WTC11 (cell line): ENCODE data around the gene USH1C. TPM values are rescaled to one million over a fixed set of nuclear protein-coding genes. Genes with fewer than 3 reads are reported as not detected.

ENCODE experiments used
- ATAC-seq: fragments of 200-7000 bp; cut with Tn5 transposase; 2 replicates; pipeline ENCODE4 v1.10.0; 2021; ENCODE audit warnings: mild to moderate bottlenecking, moderate library complexity
- CTCF ChIA-PET: fragments of 300-600 bp; sonication (Branson Sonifier 250); formaldehyde crosslinking; loops from one replicate; lab custom pipeline; 2021; ENCODE audit warnings: antibody characterized with exemption; lab: Charles Lee
- POLR2A ChIA-PET: fragments of 350-600 bp; sonication (Branson Sonifier 250); formaldehyde crosslinking; loops from one replicate; lab custom pipeline; 2021; ENCODE audit warnings: antibody characterized with exemption; lab: Charles Lee
- DNase-seq: peaks from one replicate; pipeline ENCODE4 v3.0.0; 2021; ENCODE audit warnings: low spot score
- H3K27ac Mint-ChIP-seq: 2 replicates; pipeline ENCODE4 v1.8.0; 2021; ENCODE audit warnings: mixed read lengths
- H3K27me3 Mint-ChIP-seq: 2 replicates; pipeline ENCODE4 v1.8.0; 2021; ENCODE audit warnings: low read depth, mild to moderate bottlenecking, moderate library complexity, mixed read lengths
- H3K36me3 Mint-ChIP-seq: 2 replicates; pipeline ENCODE4 v1.8.0; 2021; ENCODE audit warnings: mixed read lengths
- H3K4me1 Mint-ChIP-seq: 2 replicates; pipeline ENCODE4 v1.8.0; 2022; ENCODE audit warnings: mixed read lengths
- H3K4me3 Mint-ChIP-seq: 2 replicates; pipeline ENCODE4 v1.8.0; 2021; ENCODE audit warnings: mild to moderate bottlenecking, moderate library complexity, mixed read lengths
- H3K9me3 Mint-ChIP-seq: 2 replicates; pipeline ENCODE4 v1.8.0; 2021; ENCODE audit warnings: mixed read lengths
- ATF2 ChIP-seq: sonication (generic); formaldehyde crosslinking; IDR thresholded peaks from 2 replicates; pipeline ENCODE4 v1.8.1; 2022; ENCODE audit warnings: low read depth, missing genetic modification reagents, borderline replicate concordance
- E2F1 ChIP-seq: sonication (generic); formaldehyde crosslinking; IDR thresholded peaks from 2 replicates; pipeline ENCODE4 v1.8.0; 2022; ENCODE audit warnings: mild to moderate bottlenecking, missing genetic modification reagents
- E2F5 ChIP-seq: sonication (generic); formaldehyde crosslinking; IDR thresholded peaks from 2 replicates; pipeline ENCODE4 v1.8.1; 2022; ENCODE audit warnings: mild to moderate bottlenecking, moderate library complexity, missing genetic modification reagents
- MXD4 ChIP-seq: fragments of 250-450 bp; sonication (Bioruptor Pico); IDR thresholded peaks from 2 replicates; pipeline ENCODE4 v1.8.0; 2021; ENCODE audit warnings: mild to moderate bottlenecking, moderate library complexity, borderline replicate concordance
- NFYB ChIP-seq: sonication (generic); formaldehyde crosslinking; conservative IDR thresholded peaks from 2 replicates; pipeline ENCODE4 v1.8.0; 2022; ENCODE audit warnings: low read depth, missing genetic modification reagents
- NR2C2 ChIP-seq: sonication (generic); formaldehyde crosslinking; IDR thresholded peaks from 2 replicates; pipeline ENCODE4 v1.8.0; 2022; ENCODE audit warnings: mild to moderate bottlenecking, missing genetic modification reagents
- NR3C1 ChIP-seq: sonication (generic); formaldehyde crosslinking; conservative IDR thresholded peaks from 2 replicates; pipeline ENCODE4 v1.8.1; 2023; ENCODE audit warnings: low read depth, mild to moderate bottlenecking, missing genetic modification reagents
- SP1 ChIP-seq: sonication (generic); formaldehyde crosslinking; conservative IDR thresholded peaks from 2 replicates; pipeline ENCODE4 v1.8.1; 2022; ENCODE audit warnings: missing genetic modification reagents
- TCF7 ChIP-seq: sonication (generic); formaldehyde crosslinking; IDR thresholded peaks from 2 replicates; pipeline ENCODE4 v1.8.0; 2022; ENCODE audit warnings: mild to moderate bottlenecking, low read depth, missing genetic modification reagents, moderate library complexity
- USF2 ChIP-seq: sonication (generic); formaldehyde crosslinking; IDR thresholded peaks from 2 replicates; pipeline ENCODE4 v1.8.1; 2023; ENCODE audit warnings: mild to moderate bottlenecking, missing genetic modification reagents, moderate library complexity
- ZNF121 ChIP-seq: sonication (generic); formaldehyde crosslinking; IDR thresholded peaks from 2 replicates; pipeline ENCODE4 v1.8.0; 2023; ENCODE audit warnings: missing genetic modification reagents
- ZNF232 ChIP-seq: sonication (generic); formaldehyde crosslinking; IDR thresholded peaks from 2 replicates; pipeline ENCODE4 v1.8.0; 2022; ENCODE audit warnings: mild to moderate bottlenecking, missing genetic modification reagents
- total RNA-seq: library from RNA; stranded (reverse); gene quantifications from 3 replicates; pipeline ENCODE4 v1.2.3, GENCODE V29; 2021
- TF ChIP-seq, protein P1 (sequence below): sonication (generic); formaldehyde crosslinking; IDR thresholded peaks from 2 replicates; pipeline ENCODE4 v1.8.0; 2023; ENCODE audit warnings: missing genetic modification reagents, mild to moderate bottlenecking, borderline replicate concordance
- TF ChIP-seq, protein P2 (sequence below): fragments of 250-450 bp; sonication (Bioruptor Pico); IDR thresholded peaks from 2 replicates; pipeline ENCODE4 v1.9.0; 2021; ENCODE audit warnings: mild to moderate bottlenecking, borderline replicate concordance

Gene USH1C
- total RNA-seq, 1 experiment from 2014 or later, result 3.9 TPM

DNA sequence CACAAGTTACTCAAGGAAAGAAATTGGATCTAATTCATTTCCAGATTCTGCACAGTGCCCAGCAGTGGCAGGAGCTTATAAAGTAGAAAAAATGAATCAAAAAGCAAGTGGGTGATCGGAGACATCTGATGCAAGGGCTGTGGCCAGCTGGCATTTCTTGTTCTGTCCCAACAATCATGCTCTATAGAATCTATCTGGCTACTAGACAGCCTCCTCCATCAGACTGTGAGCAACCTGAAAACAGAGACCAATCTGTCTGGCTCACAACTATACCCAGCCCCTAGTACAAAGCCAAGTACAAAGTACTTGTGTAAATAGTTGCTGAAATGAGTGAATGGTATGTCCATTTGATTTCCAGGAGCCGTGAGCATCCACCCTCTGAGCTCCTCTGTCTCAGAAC lies 11.4 kb downstream of the USH1C start (continued):
- TF ChIP-seq E2F5 (no peak), ZNF232 (CRISPR knock-in tag) (no peak), TCF7 (CRISPR knock-in tag) (no peak), SP1 (CRISPR knock-in tag) (no peak), ATF2 (CRISPR knock-in tag) (no peak), ZNF121 (no peak), NR2C2 (CRISPR knock-in tag) (no peak), E2F1 (CRISPR knock-in tag) (no peak)
- TF ChIP-seq, protein P1, sequence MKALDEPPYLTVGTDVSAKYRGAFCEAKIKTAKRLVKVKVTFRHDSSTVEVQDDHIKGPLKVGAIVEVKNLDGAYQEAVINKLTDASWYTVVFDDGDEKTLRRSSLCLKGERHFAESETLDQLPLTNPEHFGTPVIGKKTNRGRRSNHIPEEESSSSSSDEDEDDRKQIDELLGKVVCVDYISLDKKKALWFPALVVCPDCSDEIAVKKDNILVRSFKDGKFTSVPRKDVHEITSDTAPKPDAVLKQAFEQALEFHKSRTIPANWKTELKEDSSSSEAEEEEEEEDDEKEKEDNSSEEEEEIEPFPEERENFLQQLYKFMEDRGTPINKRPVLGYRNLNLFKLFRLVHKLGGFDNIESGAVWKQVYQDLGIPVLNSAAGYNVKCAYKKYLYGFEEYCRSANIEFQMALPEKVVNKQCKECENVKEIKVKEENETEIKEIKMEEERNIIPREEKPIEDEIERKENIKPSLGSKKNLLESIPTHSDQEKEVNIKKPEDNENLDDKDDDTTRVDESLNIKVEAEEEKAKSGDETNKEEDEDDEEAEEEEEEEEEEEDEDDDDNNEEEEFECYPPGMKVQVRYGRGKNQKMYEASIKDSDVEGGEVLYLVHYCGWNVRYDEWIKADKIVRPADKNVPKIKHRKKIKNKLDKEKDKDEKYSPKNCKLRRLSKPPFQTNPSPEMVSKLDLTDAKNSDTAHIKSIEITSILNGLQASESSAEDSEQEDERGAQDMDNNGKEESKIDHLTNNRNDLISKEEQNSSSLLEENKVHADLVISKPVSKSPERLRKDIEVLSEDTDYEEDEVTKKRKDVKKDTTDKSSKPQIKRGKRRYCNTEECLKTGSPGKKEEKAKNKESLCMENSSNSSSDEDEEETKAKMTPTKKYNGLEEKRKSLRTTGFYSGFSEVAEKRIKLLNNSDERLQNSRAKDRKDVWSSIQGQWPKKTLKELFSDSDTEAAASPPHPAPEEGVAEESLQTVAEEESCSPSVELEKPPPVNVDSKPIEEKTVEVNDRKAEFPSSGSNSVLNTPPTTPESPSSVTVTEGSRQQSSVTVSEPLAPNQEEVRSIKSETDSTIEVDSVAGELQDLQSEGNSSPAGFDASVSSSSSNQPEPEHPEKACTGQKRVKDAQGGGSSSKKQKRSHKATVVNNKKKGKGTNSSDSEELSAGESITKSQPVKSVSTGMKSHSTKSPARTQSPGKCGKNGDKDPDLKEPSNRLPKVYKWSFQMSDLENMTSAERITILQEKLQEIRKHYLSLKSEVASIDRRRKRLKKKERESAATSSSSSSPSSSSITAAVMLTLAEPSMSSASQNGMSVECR (CRISPR knock-in tag), result no peak

GRCh38 chr11:17531636-17532113 lies 12.5 kb downstream of the USH1C start:
- DNase-seq (no peak), ATAC-seq (no peak)
- no peaks in the 10 kb centered on the region for H3K27me3 Mint-ChIP-seq
- H3K9me3 Mint-ChIP-seq, result no peaks in the 10 kb centered on the region
- no peak overlapping the region for H3K4me3 Mint-ChIP-seq
- ChIA-PET POLR2A (no interaction called here), CTCF (interaction anchor here (0.9 to 9.3 kb wide), 5 partner anchors 12 to 148 kb away, joined by 4 to 203 read pairs (median 7); partner anchors contain the start of genes KCNJ11 and OTOG)
- no peaks in the 10 kb centered on the region for H3K36me3 Mint-ChIP-seq
- H3K27ac Mint-ChIP-seq, result no peak overlapping the region
- peaks cover 10% of the 10 kb centered on the region; the same call in 1 of the 2 replicates for H3K4me1 Mint-ChIP-seq
- no peak for TF ChIP-seq ZNF121

DNA sequence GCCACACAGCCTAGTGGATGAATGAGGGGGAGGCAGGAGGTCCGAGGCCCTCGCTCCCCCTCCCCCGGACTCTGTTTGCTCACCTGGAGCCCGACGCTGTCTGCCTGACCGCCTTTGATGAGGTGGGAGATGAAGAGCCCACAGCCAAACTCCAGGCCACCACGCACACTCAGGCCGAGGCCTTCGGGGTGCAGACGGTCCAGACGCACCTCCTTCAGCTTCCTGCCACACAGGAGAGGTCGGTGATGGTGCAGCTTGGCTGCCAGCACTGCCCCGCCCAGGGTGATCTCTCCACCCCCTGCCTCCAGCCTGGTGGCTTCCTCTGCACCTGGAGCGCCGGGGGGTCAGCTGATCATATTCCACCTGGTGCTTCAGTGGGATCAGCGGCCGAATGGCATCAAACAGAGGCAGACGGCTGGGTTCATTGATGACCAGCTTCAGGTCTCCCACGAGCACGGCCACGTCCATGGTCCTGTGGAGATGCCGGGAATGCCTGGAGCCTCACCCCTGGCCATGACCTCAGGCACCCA lies 13.1 kb downstream of the USH1C start:
- no peaks in the 10 kb centered on the region for H3K9me3 Mint-ChIP-seq
- ATAC-seq (no peak), DNase-seq (no peak)
- ChIA-PET CTCF (interaction anchor here (0.9 to 9.3 kb wide), 6 partner anchors 12 to 148 kb away, joined by 4 to 203 read pairs (median 7); partner anchors contain the start of genes KCNJ11 and OTOG), POLR2A (no interaction called here)
- H3K4me1 Mint-ChIP-seq, result peaks cover 10% of the 10 kb centered on the region; the same call in 1 of the 2 replicates
- H3K4me3 Mint-ChIP-seq, result no peak overlapping the region
- TF ChIP-seq NFYB (CRISPR knock-in tag), result no peak
- no peak for TF ChIP-seq NR3C1
- TF ChIP-seq NR2C2 (CRISPR knock-in tag), result no peak
- no peaks in the 10 kb centered on the region for H3K36me3 Mint-ChIP-seq
- H3K27me3 Mint-ChIP-seq, result no peaks in the 10 kb centered on the region
- no peak overlapping the region for H3K27ac Mint-ChIP-seq

- Mint-ChIP-seq H3K9me3 (no peaks in the 10 kb centered on the region), H3K36me3 (no peaks in the 10 kb centered on the region), H3K27ac (no peak overlapping the region), H3K4me1 (peaks cover 10% of the 10 kb centered on the region; the same call in 1 of the 2 replicates), H3K4me3 (no peak overlapping the region), H3K27me3 (no peaks in the 10 kb centered on the region; the same call in 1 of the 2 replicates)
- CTCF ChIA-PET, result interaction anchor here (0.8 to 9.3 kb wide), 17 partner anchors 9 to 335 kb away, joined by 3 to 203 read pairs (median 4); partner anchors contain the start of genes KCNC1, KCNJ11, OTOG and USH1C
- no peak for ATAC-seq
- no peak for DNase-seq
- POLR2A ChIA-PET, result no interaction called here
- TF ChIP-seq MXD4 (CRISPR knock-in tag) (no peak), USF2 (CRISPR knock-in tag) (no peak)
- TF ChIP-seq, protein P2, sequence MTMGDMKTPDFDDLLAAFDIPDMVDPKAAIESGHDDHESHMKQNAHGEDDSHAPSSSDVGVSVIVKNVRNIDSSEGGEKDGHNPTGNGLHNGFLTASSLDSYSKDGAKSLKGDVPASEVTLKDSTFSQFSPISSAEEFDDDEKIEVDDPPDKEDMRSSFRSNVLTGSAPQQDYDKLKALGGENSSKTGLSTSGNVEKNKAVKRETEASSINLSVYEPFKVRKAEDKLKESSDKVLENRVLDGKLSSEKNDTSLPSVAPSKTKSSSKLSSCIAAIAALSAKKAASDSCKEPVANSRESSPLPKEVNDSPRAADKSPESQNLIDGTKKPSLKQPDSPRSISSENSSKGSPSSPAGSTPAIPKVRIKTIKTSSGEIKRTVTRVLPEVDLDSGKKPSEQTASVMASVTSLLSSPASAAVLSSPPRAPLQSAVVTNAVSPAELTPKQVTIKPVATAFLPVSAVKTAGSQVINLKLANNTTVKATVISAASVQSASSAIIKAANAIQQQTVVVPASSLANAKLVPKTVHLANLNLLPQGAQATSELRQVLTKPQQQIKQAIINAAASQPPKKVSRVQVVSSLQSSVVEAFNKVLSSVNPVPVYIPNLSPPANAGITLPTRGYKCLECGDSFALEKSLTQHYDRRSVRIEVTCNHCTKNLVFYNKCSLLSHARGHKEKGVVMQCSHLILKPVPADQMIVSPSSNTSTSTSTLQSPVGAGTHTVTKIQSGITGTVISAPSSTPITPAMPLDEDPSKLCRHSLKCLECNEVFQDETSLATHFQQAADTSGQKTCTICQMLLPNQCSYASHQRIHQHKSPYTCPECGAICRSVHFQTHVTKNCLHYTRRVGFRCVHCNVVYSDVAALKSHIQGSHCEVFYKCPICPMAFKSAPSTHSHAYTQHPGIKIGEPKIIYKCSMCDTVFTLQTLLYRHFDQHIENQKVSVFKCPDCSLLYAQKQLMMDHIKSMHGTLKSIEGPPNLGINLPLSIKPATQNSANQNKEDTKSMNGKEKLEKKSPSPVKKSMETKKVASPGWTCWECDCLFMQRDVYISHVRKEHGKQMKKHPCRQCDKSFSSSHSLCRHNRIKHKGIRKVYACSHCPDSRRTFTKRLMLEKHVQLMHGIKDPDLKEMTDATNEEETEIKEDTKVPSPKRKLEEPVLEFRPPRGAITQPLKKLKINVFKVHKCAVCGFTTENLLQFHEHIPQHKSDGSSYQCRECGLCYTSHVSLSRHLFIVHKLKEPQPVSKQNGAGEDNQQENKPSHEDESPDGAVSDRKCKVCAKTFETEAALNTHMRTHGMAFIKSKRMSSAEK, result no peak
These were observed 14.4 kb downstream of the USH1C start for GRCh38 chr11:17529844-17530185.
